Body of pancreas (tissue), 4 donors: ENCODE results near the gene RABGEF1. TPM values are rescaled to one million over a fixed set of nuclear protein-coding genes. Genes with fewer than 3 reads are reported as not detected.

Experiments
- ATAC-seq: fragments of 150-250 bp; one replicate; pipeline ENCODE4 v1.9.1; 2016
- DNase-seq, 4 donors: peaks; one replicate each; pipeline ENCODE4 v3.0.0-alpha.2; 2019
- H3K27ac ChIP-seq, 4 donors: fragments of 200-600 bp; sonication (generic); 1 replicate in 3 of 4; 2 replicates in 1 of 4; pipeline versions ENCODE4 v1.5.1 to v1.6.1; 2016 to 2019; ENCODE audit warnings: mild to moderate bottlenecking in 1 of 4, mixed read lengths in 1 of 4, moderate library complexity in 1 of 4
- H3K27me3 ChIP-seq, 2 donors: fragments of 200-600 bp; sonication (generic); one replicate each; pipeline ENCODE4 v1.6.0; 2016; ENCODE audit warnings: mild to moderate bottlenecking in 1 of 2
- H3K36me3 ChIP-seq, 2 donors: fragments of 200-600 bp; sonication (generic); replicated peaks in 1 of 2; 2 replicates each; pipeline ENCODE4 v1.5.1; 2016; ENCODE audit warnings: low read depth in 2 of 2; ENCODE audit not compliant: insufficient read depth in 1 of 2
- H3K4me1 ChIP-seq: fragments of 200-600 bp; sonication (generic); one replicate; pipeline ENCODE4 v1.6.0; 2016
- H3K4me3 ChIP-seq, 2 donors: fragments of 200-600 bp; sonication (generic); 1 replicate in 1 of 2; 2 replicates in 1 of 2; pipeline ENCODE4 v1.5.1; 2016 to 2019
- H3K9me3 ChIP-seq, 3 donors: fragments of 200-600 bp; sonication (generic); 1 replicate in 2 of 3; 2 replicates in 1 of 3; pipeline ENCODE4 v1.5.1; 2016
- POLR2A ChIP-seq, 3 donors: fragments of 450-650 bp; IDR thresholded peaks; one replicate each; pipeline ENCODE4 v1.6.1; 2016; ENCODE audit warnings: antibody characterized with exemption in 3 of 3, mild to moderate bottlenecking in 2 of 3
- WGBS, 2 donors: methylation state at CpG; one replicate each; pipeline ENCODE4 v1.1.5; 2017; 5-methylcytosine and 5-hydroxymethylcytosine counted together
- intact Hi-C: fragments of 100-400 bp; cut with DNase I; formaldehyde crosslinking; loops from one replicate; pipeline ENCODE4 v1.15.1; 2023
- total RNA-seq, 2 donors: library from RNA; depleted of rRNA; stranded (reverse); fragments of >200 nt; gene quantifications; one replicate each; pipeline ENCODE4 v1.1.0, GENCODE V29; 2016
- TF ChIP-seq, protein P1 (sequence below), 7 experiments: fragments of 450-650 bp in 4 of 7; fragments of 200-600 bp in 3 of 7; sonication (generic) in 3 of 7; IDR thresholded peaks; one replicate each; pipeline ENCODE4 v1.5.1; 2016 to 2019; ENCODE audit warnings: antibody characterized with exemption in 7 of 7

RABGEF1 gene
- total RNA-seq, 2 donors from 2014 or later, result 21.8 to 28.3 TPM

DNA sequence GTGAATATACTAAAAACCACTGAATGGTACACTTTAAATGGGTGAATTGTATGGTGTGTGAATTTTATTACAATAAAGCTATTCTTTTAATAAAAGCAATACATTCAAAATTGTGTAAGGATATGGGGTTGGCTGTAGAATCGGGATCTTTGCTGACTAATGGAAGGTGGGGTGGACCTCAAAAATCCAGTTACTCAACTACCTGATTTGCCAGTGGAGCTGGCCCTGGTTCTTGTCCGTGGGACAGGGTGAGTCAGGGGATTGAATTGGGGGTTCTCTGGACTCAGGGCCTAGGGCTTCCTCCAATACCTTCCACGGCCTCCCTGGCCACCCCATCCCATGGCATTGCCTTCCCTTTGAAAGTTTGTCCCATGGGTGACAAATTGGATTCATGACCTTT, 13.5 kb upstream of the RABGEF1 start:
- no peak overlapping the region for H3K4me3 ChIP-seq
- intact Hi-C loops, result no loop called here
- 94 to 95% methylated on average over 3 of the region's 3 CpGs for WGBS, 2 donors
- ATAC-seq, result no peak
- H3K9me3 ChIP-seq, result no peaks in the 10 kb centered on the region
- no peak overlapping the region for H3K27ac ChIP-seq
- no peaks in the 10 kb centered on the region for H3K4me1 ChIP-seq
- no peak for DNase-seq
- no peaks in the 10 kb centered on the region for H3K27me3 ChIP-seq
- TF ChIP-seq, protein P1, sequence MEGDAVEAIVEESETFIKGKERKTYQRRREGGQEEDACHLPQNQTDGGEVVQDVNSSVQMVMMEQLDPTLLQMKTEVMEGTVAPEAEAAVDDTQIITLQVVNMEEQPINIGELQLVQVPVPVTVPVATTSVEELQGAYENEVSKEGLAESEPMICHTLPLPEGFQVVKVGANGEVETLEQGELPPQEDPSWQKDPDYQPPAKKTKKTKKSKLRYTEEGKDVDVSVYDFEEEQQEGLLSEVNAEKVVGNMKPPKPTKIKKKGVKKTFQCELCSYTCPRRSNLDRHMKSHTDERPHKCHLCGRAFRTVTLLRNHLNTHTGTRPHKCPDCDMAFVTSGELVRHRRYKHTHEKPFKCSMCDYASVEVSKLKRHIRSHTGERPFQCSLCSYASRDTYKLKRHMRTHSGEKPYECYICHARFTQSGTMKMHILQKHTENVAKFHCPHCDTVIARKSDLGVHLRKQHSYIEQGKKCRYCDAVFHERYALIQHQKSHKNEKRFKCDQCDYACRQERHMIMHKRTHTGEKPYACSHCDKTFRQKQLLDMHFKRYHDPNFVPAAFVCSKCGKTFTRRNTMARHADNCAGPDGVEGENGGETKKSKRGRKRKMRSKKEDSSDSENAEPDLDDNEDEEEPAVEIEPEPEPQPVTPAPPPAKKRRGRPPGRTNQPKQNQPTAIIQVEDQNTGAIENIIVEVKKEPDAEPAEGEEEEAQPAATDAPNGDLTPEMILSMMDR (IDR thresholded peaks at IDR 0.05), result no peak
- no peaks in the 10 kb centered on the region for H3K36me3 ChIP-seq

DNA sequence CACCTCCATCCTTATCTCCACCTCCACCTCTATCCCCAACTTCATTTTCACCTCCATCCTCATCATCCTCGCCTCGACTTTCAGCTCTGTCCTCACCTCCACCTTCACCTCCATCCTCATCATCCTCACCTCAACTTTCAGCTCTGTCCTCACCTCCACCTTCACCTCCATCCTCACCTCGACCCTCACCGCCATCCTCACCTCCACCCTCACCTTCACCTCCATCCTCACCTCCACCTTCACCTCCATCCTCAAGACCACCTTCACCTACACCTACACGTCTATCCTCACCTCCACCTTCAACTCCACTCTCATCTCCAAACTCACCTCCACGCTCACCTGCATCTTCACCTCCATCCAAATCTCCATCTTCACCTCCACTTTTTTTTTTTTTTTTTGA, 12.0 kb upstream of the RABGEF1 start:
- ATAC-seq (no peak), DNase-seq (no peak)
- 82 to 92% methylated on average over 6 of the region's 6 CpGs for WGBS, 2 donors
- H3K27me3 ChIP-seq, result no peaks in the 10 kb centered on the region
- no peaks in the 10 kb centered on the region for H3K36me3 ChIP-seq
- H3K4me1 ChIP-seq, result no peaks in the 10 kb centered on the region
- H3K4me3 ChIP-seq, result no peak overlapping the region
- intact Hi-C loops, result no loop called here
- TF ChIP-seq, protein P1 (IDR thresholded peaks at IDR 0.05), result no peak
- no peak for TF ChIP-seq POLR2A (IDR thresholded peaks at IDR 0.05)
- no peak overlapping the region for H3K27ac ChIP-seq
- H3K9me3 ChIP-seq, result no peaks in the 10 kb centered on the region

DNA sequence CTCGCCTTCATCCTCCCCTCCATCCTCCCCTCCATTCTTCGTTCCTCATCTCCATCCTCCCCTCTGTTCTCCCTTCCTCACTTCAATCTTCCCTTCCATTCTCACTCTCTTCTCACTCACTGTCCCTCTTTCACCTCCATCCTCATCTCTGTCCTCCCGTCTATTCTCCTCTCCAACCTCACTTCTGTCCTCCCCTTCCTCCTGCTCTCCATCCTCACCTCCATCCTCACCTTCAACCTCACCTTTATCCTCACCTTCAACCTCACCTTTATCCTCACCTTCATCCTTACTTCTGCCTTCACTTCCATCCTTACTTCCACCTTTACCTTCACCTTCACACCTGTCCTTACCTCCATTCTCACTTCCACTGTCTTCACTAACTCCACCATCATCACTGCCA, 11.3 kb upstream of the RABGEF1 start:
- ATAC-seq (no peak), DNase-seq (no peak)
- Histone ChIP-seq H3K9me3 (no peaks in the 10 kb centered on the region), H3K27ac (no peak overlapping the region), H3K4me1 (no peaks in the 10 kb centered on the region), H3K36me3 (no peaks in the 10 kb centered on the region), H3K4me3 (no peak overlapping the region), H3K27me3 (no peaks in the 10 kb centered on the region)
- intact Hi-C loops, result no loop called here
- TF ChIP-seq, protein P1 (IDR thresholded peaks at IDR 0.05), result no peak
- no peak for TF ChIP-seq POLR2A (IDR thresholded peaks at IDR 0.05)
- 94 to 95% methylated on average over 3 of the region's 3 CpGs for WGBS, 2 donors

GRCh38 chr7:66731986-66732385, 8.5 kb upstream of the RABGEF1 start:
- Histone ChIP-seq H3K9me3 (peaks cover 0 to 13% (median 0%) of the 10 kb centered on the region in 3 donors), H3K27ac (no peak overlapping the region), H3K36me3 (no peaks in the 10 kb centered on the region), H3K4me1 (peaks cover 2% of the 10 kb centered on the region), H3K27me3 (no peaks in the 10 kb centered on the region), H3K4me3 (no peak overlapping the region)
- TF ChIP-seq, protein P1 (IDR thresholded peaks at IDR 0.05), result no peak
- no peak for TF ChIP-seq POLR2A (IDR thresholded peaks at IDR 0.05)
- ATAC-seq, result no peak
- DNase-seq, result peak in 1 of 4 donors; percentile 11
- intact Hi-C loops, result no loop called here
- 67 to 80% methylated on average over 1 to 10 of the region's 11 CpGs for WGBS, 2 donors

- Histone ChIP-seq H3K9me3 (peaks cover 0 to 13% (median 0%) of the 10 kb centered on the region in 3 donors), H3K36me3 (no peaks in the 10 kb centered on the region), H3K27ac (no peak overlapping the region), H3K4me1 (peaks cover 7% of the 10 kb centered on the region), H3K27me3 (no peaks in the 10 kb centered on the region), H3K4me3 (no peak overlapping the region)
- intact Hi-C loops, result no loop called here
- TF ChIP-seq, protein P1 (IDR thresholded peaks at IDR 0.05), result no peak
- no peak for TF ChIP-seq POLR2A (IDR thresholded peaks at IDR 0.05)
- ATAC-seq (no peak), DNase-seq (no peak)
- WGBS, 2 donors, result 88 to 92% methylated on average over 9 of the region's 9 CpGs
Observed at GRCh38 chr7:66732439-66732838, 8.1 kb upstream of the RABGEF1 start.
